Urinary bladder (tissue), 4 donors: ENCODE measurements around the gene TNS2. TPM values are rescaled to one million over a fixed set of nuclear protein-coding genes. Genes with fewer than 3 reads are reported as not detected.

Source experiments
- DNase-seq: peaks from one replicate; pipeline ENCODE4 v3.0.0-alpha.2; 2015; ENCODE audit errors: extremely low spot score
- H3K27ac ChIP-seq: one replicate; pipeline ENCODE4 v1.5.1; 2013; ENCODE audit warnings: low read depth, mild to moderate bottlenecking, moderate library complexity
- H3K36me3 ChIP-seq: one replicate; pipeline ENCODE4 v1.6.1; 2013; ENCODE audit warnings: mild to moderate bottlenecking, moderate library complexity; ENCODE audit not compliant: insufficient read depth
- H3K4me1 ChIP-seq: one replicate; pipeline ENCODE4 v1.6.1; 2013; ENCODE audit warnings: mild to moderate bottlenecking, moderate library complexity; ENCODE audit not compliant: insufficient read depth
- H3K4me3 ChIP-seq: one replicate; pipeline ENCODE4 v1.5.1; 2013; ENCODE audit warnings: low read depth, low read length
- WGBS: extraction: QIAGEN DNeasy Blood & Tissue Kit; methylation state at CpG from one replicate; pipeline ENCODE4 v1.1.7; 2013; 5-methylcytosine and 5-hydroxymethylcytosine counted together
- polyA plus RNA-seq: library from polyadenylated mRNA; stranded (reverse); fragments of 200-250 nt; gene quantifications from one replicate; pipeline ENCODE4 v1.2.3, GENCODE V29; 2013
- total RNA-seq: library from RNA; depleted of rRNA; stranded (reverse); fragments of >200 nt; gene quantifications from one replicate; pipeline ENCODE4 v1.2.3, GENCODE V29; 2014
- donor health status: healthy with polysubstance abuse.
- donor health status: healthy.

Gene TNS2
- total and polyA plus RNA-seq, 2 donors = 57.9 to 178 TPM

GRCh38 chr12:53074283-53074998 is 24.6 kb downstream of the TNS2 start:
- Histone ChIP-seq H3K36me3 (peaks cover 2% of the 10 kb centered on the region), H3K4me3 (no peak overlapping the region), H3K4me1 (peaks cover 2% of the 10 kb centered on the region), H3K27ac (no peak overlapping the region)
- no peak for DNase-seq
- WGBS = 89% methylated on average over 11 of the region's 11 CpGs

GRCh38 chr12:53074999-53075370 is 25.1 kb downstream of the TNS2 start:
- no peak for DNase-seq
- peaks cover 2% of the 10 kb centered on the region for H3K36me3 ChIP-seq
- 92% methylated on average over 3 of the region's 3 CpGs for WGBS
- no peak overlapping the region for H3K27ac ChIP-seq
- H3K4me1 ChIP-seq = peaks cover 2% of the 10 kb centered on the region
- H3K4me3 ChIP-seq = no peak overlapping the region

- Histone ChIP-seq H3K27ac (no peak overlapping the region), H3K4me3 (no peak overlapping the region), H3K4me1 (peaks cover 2% of the 10 kb centered on the region), H3K36me3 (peaks cover 2% of the 10 kb centered on the region)
- 94% methylated on average over 3 of the region's 3 CpGs for WGBS
- no peak for DNase-seq
Measured at GRCh38 chr12:53076461-53076860, 26.6 kb downstream of the TNS2 start.

GRCh38 chr12:53077030-53077429 is 27.2 kb downstream of the TNS2 start:
- no peak for DNase-seq
- H3K27ac ChIP-seq = no peak overlapping the region
- 95% methylated on average over 8 of the region's 8 CpGs for WGBS
- peaks cover 2% of the 10 kb centered on the region for H3K36me3 ChIP-seq
- no peak overlapping the region for H3K4me3 ChIP-seq
- H3K4me1 ChIP-seq = no peaks in the 10 kb centered on the region

GRCh38 chr12:53078425-53079225 is 28.8 kb downstream of the TNS2 start:
- H3K27ac ChIP-seq = peak overlapping the region; percentile 68
- H3K4me3 ChIP-seq = peak overlapping the region; percentile 77
- no peak for DNase-seq
- H3K36me3 ChIP-seq = peaks cover 2% of the 10 kb centered on the region
- H3K4me1 ChIP-seq = no peaks in the 10 kb centered on the region
- WGBS = 16% methylated on average over 25 of the region's 25 CpGs

- Histone ChIP-seq H3K27ac (peak within 1 kb of the TSS; percentile 92), H3K36me3 (peaks cover 2% of the 10 kb centered on the region), H3K4me1 (no peaks in the 10 kb centered on the region), H3K4me3 (peak within 1 kb of the TSS; percentile 77)
- WGBS = 1% methylated on average over 67 of the region's 67 CpGs
- peak; percentile 95 for DNase-seq
Measured at GRCh38 chr12:53079226-53080117, 29.6 kb downstream of the TNS2 start, which contains the start of gene SPRYD3. SPRYD3 (minus strand) TSS chr12:53079390; CDS start chr12:53079333, 57 bp downstream.

- H3K4me1 ChIP-seq = no peaks in the 10 kb centered on the region
- H3K27ac ChIP-seq = no peak overlapping the region
- 78% methylated on average over 2 of the region's 2 CpGs for WGBS
- H3K36me3 ChIP-seq = no peaks in the 10 kb centered on the region
- H3K4me3 ChIP-seq = no peak overlapping the region
- DNase-seq = no peak
Measured at GRCh38 chr12:53082637-53083175, 32.8 kb downstream of the TNS2 start.

- Histone ChIP-seq H3K4me1 (no peaks in the 10 kb centered on the region), H3K27ac (no peak overlapping the region), H3K36me3 (no peaks in the 10 kb centered on the region), H3K4me3 (no peak overlapping the region)
- no peak for DNase-seq
- WGBS = 77% methylated on average over 3 of the region's 3 CpGs
Measured at GRCh38 chr12:53086361-53086760, 36.5 kb downstream of the TNS2 start.

- WGBS = 97% methylated on average over 6 of the region's 6 CpGs
- no peak overlapping the region for H3K27ac ChIP-seq
- no peaks in the 10 kb centered on the region for H3K36me3 ChIP-seq
- H3K4me1 ChIP-seq = no peaks in the 10 kb centered on the region
- DNase-seq = no peak
- H3K4me3 ChIP-seq = no peak overlapping the region
Measured at GRCh38 chr12:53090105-53090504, 40.2 kb downstream of the TNS2 start.

GRCh38 chr12:53090554-53090953 is 40.7 kb downstream of the TNS2 start:
- H3K4me1 ChIP-seq = no peaks in the 10 kb centered on the region
- no peak overlapping the region for H3K4me3 ChIP-seq
- peak overlapping the region; percentile 32 for H3K27ac ChIP-seq
- DNase-seq = no peak
- no peaks in the 10 kb centered on the region for H3K36me3 ChIP-seq
- 67% methylated on average over 2 of the region's 2 CpGs for WGBS

GRCh38 chr12:53091756-53092155 is 41.9 kb downstream of the TNS2 start:
- Histone ChIP-seq H3K4me1 (no peaks in the 10 kb centered on the region), H3K36me3 (no peaks in the 10 kb centered on the region), H3K27ac (no peak overlapping the region), H3K4me3 (no peak overlapping the region)
- DNase-seq = no peak
- 81% methylated on average over 6 of the region's 6 CpGs for WGBS

GRCh38 chr12:53093777-53094393 is 44.0 kb downstream of the TNS2 start:
- Histone ChIP-seq H3K4me3 (no peak overlapping the region), H3K36me3 (no peaks in the 10 kb centered on the region), H3K27ac (peak overlapping the region; percentile 56), H3K4me1 (no peaks in the 10 kb centered on the region)
- DNase-seq = no peak
- 46% methylated on average over 6 of the region's 6 CpGs for WGBS

- Histone ChIP-seq H3K4me1 (no peaks in the 10 kb centered on the region), H3K36me3 (no peaks in the 10 kb centered on the region), H3K27ac (peak overlapping the region; percentile 56), H3K4me3 (no peak overlapping the region)
- 60% methylated on average over 6 of the region's 6 CpGs for WGBS
- DNase-seq = no peak
Measured at GRCh38 chr12:53094394-53094787, 44.5 kb downstream of the TNS2 start.
